ENCODE data around the gene CDH23. TPM values are rescaled to one million over a fixed set of nuclear protein-coding genes. Genes with fewer than 3 reads are reported as not detected.

The CDH23 gene
- polyA plus RNA-seq, 1 donor from 2014 or later, result 6.6 TPM

- Histone ChIP-seq H3F3A (ENCODE audit: insufficient read depth, low read length, poor library complexity, severe bottlenecking) (no peaks in the 10 kb centered on the region), H3K79me2 (replicated peaks; ENCODE audit: insufficient read depth, low read length) (no peaks in the 10 kb centered on the region), H3K9ac (ENCODE audit: low read length) (no peak overlapping the region), H3K9me3 (ENCODE audit: low read length) (no peaks in the 10 kb centered on the region), H3K4me3 (ENCODE audit: low read length) (no peak overlapping the region), H2AFZ (ENCODE audit: low read depth, low read length) (no peak overlapping the region), H3K27me3 (ENCODE audit: insufficient read depth, low read depth, low read length) (no peaks in the 10 kb centered on the region), H3K4me2 (ENCODE audit: low read length) (no peak overlapping the region), H4K20me1 (ENCODE audit: insufficient read depth) (no peaks in the 10 kb centered on the region), H3K27ac (ENCODE audit: low read length) (no peak overlapping the region), H3K36me3 (ENCODE audit: insufficient read depth, low read length) (no peaks in the 10 kb centered on the region), H3K9me2 (ENCODE audit: insufficient read depth, low read length) (no peaks in the 10 kb centered on the region)
- TF ChIP-seq EZH2 (IDR thresholded peaks at IDR 0.05; ENCODE audit: borderline replicate concordance, insufficient read depth, low read length, poor library complexity, severe bottlenecking) (no peak), SMC3 (conservative IDR thresholded peaks at IDR 0.05; ENCODE audit: poor library complexity) (no peak), CTCF (IDR thresholded peaks at IDR 0.05; ENCODE audit: poor library complexity, severe bottlenecking) (no peak), EP300 (conservative IDR thresholded peaks at IDR 0.05; ENCODE audit: poor library complexity, severe bottlenecking) (no peak), REST (IDR thresholded peaks at IDR 0.05; ENCODE audit: borderline replicate concordance) (no peak), MXI1 (conservative IDR thresholded peaks at IDR 0.05; ENCODE audit: poor library complexity, severe bottlenecking) (no peak), POLR2AphosphoS5 (IDR thresholded peaks at IDR 0.05) (no peak), RAD21 (conservative IDR thresholded peaks at IDR 0.05) (no peak), TAF1 (IDR thresholded peaks at IDR 0.05; ENCODE audit: low read depth) (no peak)
Measured at GRCh38 chr10:71675295-71675970, 278.7 kb downstream of the CDH23 start.

- Histone ChIP-seq H3K9me3 (ENCODE audit: low read length) (no peaks in the 10 kb centered on the region), H3K9me2 (ENCODE audit: insufficient read depth, low read length) (no peaks in the 10 kb centered on the region), H3K27ac (ENCODE audit: low read length) (no peak overlapping the region), H3K9ac (ENCODE audit: low read length) (no peak overlapping the region), H2AFZ (ENCODE audit: low read depth, low read length) (no peak overlapping the region), H3K79me2 (replicated peaks; ENCODE audit: insufficient read depth, low read length) (no peaks in the 10 kb centered on the region), H3K4me3 (ENCODE audit: low read length) (no peak overlapping the region), H3K36me3 (ENCODE audit: insufficient read depth, low read length) (no peaks in the 10 kb centered on the region), H3K4me2 (ENCODE audit: low read length) (no peak overlapping the region), H4K20me1 (ENCODE audit: insufficient read depth) (no peaks in the 10 kb centered on the region), H3K27me3 (ENCODE audit: insufficient read depth, low read depth, low read length) (no peaks in the 10 kb centered on the region), H3F3A (ENCODE audit: insufficient read depth, low read length, poor library complexity, severe bottlenecking) (no peaks in the 10 kb centered on the region)
- no peak for TF ChIP-seq CTCF (IDR thresholded peaks at IDR 0.05; ENCODE audit: poor library complexity, severe bottlenecking)
- no peak for TF ChIP-seq EZH2 (IDR thresholded peaks at IDR 0.05; ENCODE audit: borderline replicate concordance, insufficient read depth, low read length, poor library complexity, severe bottlenecking)
- no peak for TF ChIP-seq RAD21 (conservative IDR thresholded peaks at IDR 0.05)
- no peak for TF ChIP-seq EP300 (conservative IDR thresholded peaks at IDR 0.05; ENCODE audit: poor library complexity, severe bottlenecking)
- TF ChIP-seq REST (IDR thresholded peaks at IDR 0.05; ENCODE audit: borderline replicate concordance), result no peak
- no peak for TF ChIP-seq TAF1 (IDR thresholded peaks at IDR 0.05; ENCODE audit: low read depth)
- no peak for TF ChIP-seq POLR2AphosphoS5 (IDR thresholded peaks at IDR 0.05)
- TF ChIP-seq MXI1 (conservative IDR thresholded peaks at IDR 0.05; ENCODE audit: poor library complexity, severe bottlenecking), result no peak
- no peak for TF ChIP-seq SMC3 (conservative IDR thresholded peaks at IDR 0.05; ENCODE audit: poor library complexity)
Measured at GRCh38 chr10:71677261-71677660, 280.5 kb downstream of the CDH23 start.

Data from neural cell (in vitro differentiated cells).